Ovary (tissue), 9 donors: Measurements from ENCODE around the gene CPNE4. TPM values are rescaled to one million over a fixed set of nuclear protein-coding genes. Genes with fewer than 3 reads are reported as not detected.

Experiments used
- DNase-seq, 5 donors: peaks; one replicate each; pipeline ENCODE4 v3.0.0-alpha.2; 2019 to 2020
- H3K27ac ChIP-seq, 2 donors: fragments of 200-600 bp; one replicate each; pipeline versions ENCODE4 v1.5.1 to v1.8.0; 2019 to 2022
- H3K27me3 ChIP-seq: fragments of 200-600 bp; one replicate; pipeline ENCODE4 v1.8.0; 2022
- H3K36me3 ChIP-seq: fragments of 200-600 bp; sonication (generic); one replicate; pipeline ENCODE4 v1.5.1; 2019
- H3K4me1 ChIP-seq: one replicate; pipeline ENCODE4 v1.8.1; 2013; ENCODE audit warnings: mild to moderate bottlenecking, moderate library complexity; ENCODE audit not compliant: insufficient read depth
- H3K4me3 ChIP-seq: fragments of 200-600 bp; sonication (generic); one replicate; pipeline ENCODE4 v1.5.1; 2017
- H3K9me3 ChIP-seq, 2 donors: fragments of 200-600 bp in 1 of 2; sonication (generic) in 1 of 2; one replicate each; pipeline versions ENCODE4 v1.5.1 to v1.8.1; 2013 to 2019; ENCODE audit warnings: mild to moderate bottlenecking in 1 of 2, moderate library complexity in 1 of 2
- CTCF ChIP-seq, 3 donors: fragments of 450-650 bp in 2 of 3; fragments of 200-600 bp in 1 of 3; IDR thresholded peaks; one replicate each; pipeline versions ENCODE4 v1.5.1 to v1.8.0; 2016 to 2022; ENCODE audit warnings: antibody characterized with exemption in 3 of 3, mild to moderate bottlenecking in 1 of 3
- EP300 ChIP-seq: sonication (generic); formaldehyde crosslinking; IDR thresholded peaks from one replicate; pipeline ENCODE4 v1.6.1; 2017; ENCODE audit warnings: antibody characterized with exemption
- POLR2A ChIP-seq: fragments of 450-650 bp; IDR thresholded peaks from one replicate; pipeline ENCODE4 v1.6.1; 2017; ENCODE audit warnings: antibody characterized with exemption, mild to moderate bottlenecking, moderate library complexity
- WGBS, 3 donors: extraction: QIAGEN DNeasy Blood & Tissue Kit in 1 of 3; methylation state at CpG; one replicate each; pipeline versions ENCODE4 v1.1.5 to v1.1.7; 2013 to 2017; 5-methylcytosine and 5-hydroxymethylcytosine counted together
- intact Hi-C, 4 donors: fragments of 100-400 bp; cut with DNase I; formaldehyde crosslinking; loops; one replicate each; pipeline versions ENCODE4 v1.11.0 to v1.15.1; 2022 to 2023
- polyA plus RNA-seq, 2 donors: library from polyadenylated mRNA; stranded (reverse); fragments of 200-250 nt in 1 of 2; fragments of 350-450 nt in 1 of 2; fragmentation: Illumina TruSeq in 1 of 2; extraction: RNeasy Lipid Tissue Mini Kit (QIAGEN cat#74804) in 1 of 2; gene quantifications; one replicate each; pipeline ENCODE4 v1.2.3, GENCODE V29; 2013 to 2014
- total RNA-seq, 7 donors: library from RNA; depleted of rRNA in 2 of 7; stranded (reverse); fragments of >200 nt in 2 of 7; fragmentation: NEBNext Ultra II Directional in 3 of 7; extraction: Animal tissue kit (Norgen Biotek cat#: 25700) in 3 of 7; gene quantifications; one replicate each; pipeline versions ENCODE4 v1.1.0 to v1.2.4, GENCODE V29; 2016 to 2023
- donor health status: DM: no; HTN: no; CAD: no; lungs with moderate emphysema.
- donor health status: DM: no; HTN: no; CAD: no.
- donor health status: Bipolar disorder and iron deficiency.
- donor health status: DM: yes; HTN: yes; CAD: no.
- donor health status: DM: no; HTN: no; CAD: no.
- donor health status: DM: yes; HTN: yes; CAD: no.

CPNE4 gene
- total and polyA plus RNA-seq, 9 donors, result 0.11 to 0.27 (median 0.13) TPM; not detected in 6

GRCh38 chr3:131622726-131623125 is 412.1 kb downstream of the CPNE4 start:
- Histone ChIP-seq H3K9me3 (no peaks in the 10 kb centered on the region), H3K4me3 (no peak overlapping the region), H3K27me3 (no peaks in the 10 kb centered on the region), H3K27ac (no peak overlapping the region), H3K4me1 (no peaks in the 10 kb centered on the region), H3K36me3 (no peaks in the 10 kb centered on the region)
- no peak for TF ChIP-seq EP300
- no peak for TF ChIP-seq POLR2A
- no peak for TF ChIP-seq CTCF (IDR thresholded peaks at IDR 0.05)
- intact Hi-C loops, result no loop called here
- no peak for DNase-seq
- 79 to 82% (median 81%) methylated on average over 5 of the region's 5 CpGs for WGBS, 3 donors

GRCh38 chr3:131620977-131621376 is 413.8 kb downstream of the CPNE4 start:
- Histone ChIP-seq H3K9me3 (no peaks in the 10 kb centered on the region), H3K4me3 (no peak overlapping the region), H3K36me3 (no peaks in the 10 kb centered on the region), H3K27ac (no peak overlapping the region), H3K27me3 (no peaks in the 10 kb centered on the region), H3K4me1 (no peaks in the 10 kb centered on the region)
- 61 to 75% (median 74%) methylated on average over 1 of the region's 1 CpG for WGBS, 3 donors
- no peak for TF ChIP-seq CTCF (IDR thresholded peaks at IDR 0.05)
- no peak for TF ChIP-seq POLR2A
- TF ChIP-seq EP300, result no peak
- DNase-seq, result no peak
- intact Hi-C loops, result no loop called here

GRCh38 chr3:131619821-131620220 is 415.0 kb downstream of the CPNE4 start:
- intact Hi-C loops, result no loop called here
- Histone ChIP-seq H3K4me1 (no peaks in the 10 kb centered on the region), H3K36me3 (no peaks in the 10 kb centered on the region), H3K27ac (no peak overlapping the region), H3K4me3 (no peak overlapping the region), H3K9me3 (no peaks in the 10 kb centered on the region), H3K27me3 (no peaks in the 10 kb centered on the region)
- DNase-seq, result no peak
- TF ChIP-seq EP300 (no peak), POLR2A (no peak), CTCF (IDR thresholded peaks at IDR 0.05) (no peak)
- 29 to 47% (median 29%) methylated on average over 2 of the region's 2 CpGs for WGBS, 3 donors

GRCh38 chr3:131616719-131617118 is 418.1 kb downstream of the CPNE4 start:
- Histone ChIP-seq H3K27ac (no peak overlapping the region), H3K4me3 (no peak overlapping the region), H3K27me3 (no peaks in the 10 kb centered on the region), H3K9me3 (no peaks in the 10 kb centered on the region), H3K36me3 (no peaks in the 10 kb centered on the region), H3K4me1 (no peaks in the 10 kb centered on the region)
- intact Hi-C loops, result no loop called here
- DNase-seq, result no peak
- WGBS, 3 donors, result 36 to 42% (median 40%) methylated on average over 3 of the region's 3 CpGs
- TF ChIP-seq CTCF (IDR thresholded peaks at IDR 0.05) (no peak), POLR2A (no peak), EP300 (no peak)

DNA sequence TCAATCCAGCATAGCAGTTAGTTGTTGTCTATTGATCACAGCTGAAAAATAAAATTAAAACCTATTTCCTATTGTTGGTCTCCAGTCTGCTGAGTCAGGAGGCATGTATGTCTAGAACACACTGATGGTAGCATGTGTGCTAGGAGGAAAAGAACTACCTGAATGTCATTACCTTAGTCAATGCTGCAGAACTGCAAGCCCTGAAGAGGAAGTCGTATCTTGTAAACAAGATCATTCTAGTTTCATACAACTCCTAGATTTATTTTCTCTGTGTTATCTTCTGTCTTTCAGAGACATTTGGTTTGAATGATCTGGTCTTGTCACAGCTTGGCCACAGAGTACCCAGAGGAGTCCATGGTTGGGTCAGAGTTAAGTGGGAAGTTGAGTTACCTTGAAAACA is 422.1 kb downstream of the CPNE4 start:
- intact Hi-C loops, result no loop called here

More for the DNA sequence above, 422.1 kb downstream of the CPNE4 start:
- Histone ChIP-seq H3K4me3 (no peak overlapping the region), H3K36me3 (no peaks in the 10 kb centered on the region), H3K9me3 (no peaks in the 10 kb centered on the region), H3K27me3 (no peaks in the 10 kb centered on the region), H3K27ac (no peak overlapping the region), H3K4me1 (no peaks in the 10 kb centered on the region)
- TF ChIP-seq CTCF (IDR thresholded peaks at IDR 0.05), result no peak
- TF ChIP-seq EP300, result no peak
- no peak for TF ChIP-seq POLR2A
- 83 to 85% (median 85%) methylated on average over 1 of the region's 1 CpG for WGBS, 3 donors
- DNase-seq, result no peak
